HepG2 (cell line): ENCODE data around the gene NEAT1. TPM values are rescaled to one million over a fixed set of nuclear protein-coding genes. Genes with fewer than 3 reads are reported as not detected.

ENCODE experiments used
- ASH2L ChIP-seq: fragments of 300-600, 200-600 bp; sonication (generic); IDR thresholded peaks from 2 replicates; pipeline ENCODE4 v1.7.0; 2017; ENCODE audit warnings: low read depth, mild to moderate bottlenecking, moderate library complexity, mixed read lengths, low read length; ENCODE audit not compliant: insufficient read length
- ATF6 ChIP-seq: sonication (generic); formaldehyde crosslinking; conservative IDR thresholded peaks from 2 replicates; pipeline ENCODE4 v1.4.0; 2020; ENCODE audit warnings: missing genetic modification reagents
- BATF2 ChIP-seq: sonication (generic); formaldehyde crosslinking; IDR thresholded peaks from 2 replicates; pipeline ENCODE4 v1.8.0; 2022; ENCODE audit warnings: mild to moderate bottlenecking, missing genetic modification reagents, moderate library complexity
- CENPT ChIP-seq: sonication (generic); formaldehyde crosslinking; IDR thresholded peaks from 2 replicates; pipeline ENCODE4 v1.8.0; 2022; ENCODE audit warnings: low read depth, mild to moderate bottlenecking, moderate library complexity, missing genetic modification reagents
- E2F2 ChIP-seq: sonication (generic); formaldehyde crosslinking; IDR thresholded peaks from 2 replicates; pipeline ENCODE4 v1.4.0; 2020; ENCODE audit warnings: missing genetic modification reagents, borderline replicate concordance
- HMG20B ChIP-seq: conservative IDR thresholded peaks from 2 replicates; pipeline ENCODE4 v1.6.1; 2016; ENCODE audit warnings: missing genetic modification reagents, missing compliant biosample characterization
- HOXA5 ChIP-seq: sonication (generic); formaldehyde crosslinking; IDR thresholded peaks from 2 replicates; pipeline ENCODE4 v1.4.0; 2020; ENCODE audit warnings: missing genetic modification reagents
- KAT2B ChIP-seq: fragments of 150-350 bp; IDR thresholded peaks from 2 replicates; pipeline ENCODE4 v1.6.1; 2014; ENCODE audit warnings: low read depth, low read length, borderline replicate concordance
- NFKBIZ ChIP-seq: IDR thresholded peaks from 2 replicates; pipeline ENCODE4 v1.6.1; 2018; ENCODE audit warnings: missing genetic modification reagents, missing compliant biosample characterization
- PATZ1 ChIP-seq: sonication (generic); formaldehyde crosslinking; IDR thresholded peaks from 2 replicates; pipeline ENCODE4 v1.4.0; 2020; ENCODE audit warnings: missing genetic modification reagents
- PCBP1 ChIP-seq: fragments of 200-400 bp; formaldehyde crosslinking; IDR thresholded peaks from 2 replicates; pipeline ENCODE4 v1.6.1; 2017; ENCODE audit warnings: mild to moderate bottlenecking, low read depth, low read length, borderline replicate concordance
- PLRG1 ChIP-seq: fragments of 450-650 bp; conservative IDR thresholded peaks from 2 replicates; pipeline ENCODE4 v1.6.1; 2016
- TCF7L2 ChIP-seq: IDR thresholded peaks from 2 replicates; pipeline ENCODE4 v1.6.1; 2011; ENCODE audit warnings: mild to moderate bottlenecking, low read depth, low read length, moderate library complexity
- TGIF2 ChIP-seq: IDR thresholded peaks from 2 replicates; pipeline ENCODE4 v1.6.1; 2016; ENCODE audit warnings: control low read depth, missing compliant biosample characterization
- TRIM24 ChIP-seq: sonication (generic); formaldehyde crosslinking; IDR thresholded peaks from 2 replicates; pipeline ENCODE4 v1.8.0; 2022; ENCODE audit warnings: mild to moderate bottlenecking, missing genetic modification reagents
- ZBTB34 ChIP-seq: sonication (generic); formaldehyde crosslinking; IDR thresholded peaks from 2 replicates; pipeline ENCODE4 v1.8.0; 2022; ENCODE audit warnings: mild to moderate bottlenecking, missing genetic modification reagents
- ZFP36L2 ChIP-seq: sonication (generic); formaldehyde crosslinking; IDR thresholded peaks from 2 replicates; pipeline ENCODE4 v1.4.0; 2020; ENCODE audit warnings: missing genetic modification reagents
- ZNF282 ChIP-seq: fragments of 450-650 bp; IDR thresholded peaks from 2 replicates; pipeline ENCODE4 v1.6.1; 2018; ENCODE audit not compliant: partially characterized antibody
- ZNF329 ChIP-seq: sonication (generic); formaldehyde crosslinking; IDR thresholded peaks from 2 replicates; pipeline ENCODE4 v1.9.0; 2021; ENCODE audit warnings: low read depth, mild to moderate bottlenecking, missing genetic modification reagents
- ZNF432 ChIP-seq: sonication (generic); formaldehyde crosslinking; IDR thresholded peaks from 2 replicates; pipeline ENCODE4 v1.5.0; 2020; ENCODE audit warnings: missing genetic modification reagents, mild to moderate bottlenecking, borderline replicate concordance
- ZNF660 ChIP-seq: sonication (generic); formaldehyde crosslinking; IDR thresholded peaks from 2 replicates; pipeline ENCODE4 v1.5.1; 2020; ENCODE audit warnings: mild to moderate bottlenecking, low read depth, missing genetic modification reagents, borderline replicate concordance
- ZNF713 ChIP-seq: sonication (generic); formaldehyde crosslinking; IDR thresholded peaks from 2 replicates; pipeline ENCODE4 v1.4.0; 2020; ENCODE audit warnings: mild to moderate bottlenecking, missing genetic modification reagents
- ZNF841 ChIP-seq: sonication (generic); formaldehyde crosslinking; IDR thresholded peaks from 2 replicates; pipeline ENCODE4 v1.8.1; 2023; ENCODE audit warnings: missing genetic modification reagents, borderline replicate concordance
- ZNF878 ChIP-seq: sonication (generic); formaldehyde crosslinking; IDR thresholded peaks from 2 replicates; pipeline ENCODE4 v1.8.1; 2023; ENCODE audit warnings: mild to moderate bottlenecking, missing genetic modification reagents, moderate library complexity
- polyA plus RNA-seq, 8 experiments: library from polyadenylated mRNA; depleted of rRNA in 3 of 8; stranded (reverse) in 7 of 8; unstranded in 1 of 8; fragments of >200 nt; fragmentation: Illumina TruSeq in 4 of 8; extraction: Trizol in 4 of 8; gene quantifications; 2 replicates each; pipeline versions ENCODE4 v1.2.1 to v1.2.3, GENCODE V29; 2011 to 2016; ENCODE audit warnings: low read depth in 4 of 8, missing spikeins in 1 of 8, mixed read lengths in 1 of 8; ENCODE audit not compliant: insufficient read depth in 1 of 8
- total RNA-seq, 5 experiments: library from RNA; depleted of rRNA; stranded (reverse); fragments of >200 nt; fragmentation: Illumina TruSeq; extraction: Trizol; gene quantifications; 2 replicates each; pipeline ENCODE4 v1.2.3, GENCODE V29; 2016; ENCODE audit warnings: low read depth in 1 of 5

NEAT1 gene
- total and polyA plus RNA-seq, 2 of the 13 experiments (the other 11 are each of a cell fraction or from before 2014, with no cell fraction given): 20.5 to 41.2 TPM

GRCh38 chr11:65487467-65488272, 65.1 kb downstream of the NEAT1 start (continued):
- TF ChIP-seq E2F2 (CRISPR knock-in tag) (no peak), ZNF282 (no peak), TGIF2 (no peak), ZBTB34 (no peak), PCBP1 (no peak), ZNF329 (no peak), KAT2B (no peak), ZNF841 (no peak), ATF6 (CRISPR knock-in tag) (no peak), HMG20B (no peak), NFKBIZ (no peak), ZNF432 (CRISPR knock-in tag) (no peak), TRIM24 (CRISPR knock-in tag) (no peak), ZNF660 (CRISPR knock-in tag) (no peak), PATZ1 (peak; percentile 58), BATF2 (CRISPR knock-in tag) (no peak), CENPT (CRISPR knock-in tag) (no peak), ZNF713 (CRISPR knock-in tag) (no peak), ZFP36L2 (CRISPR knock-in tag) (no peak), PLRG1 (no peak), TCF7L2 (no peak), ASH2L (peak; percentile 44), HOXA5 (no peak), ZNF878 (CRISPR knock-in tag) (no peak)
